CD14-positive monocyte (primary cell): ENCODE data around the gene SLC12A6. TPM values are rescaled to one million over a fixed set of nuclear protein-coding genes. Genes with fewer than 3 reads are reported as not detected.

Experiments used
- DNase-seq, 3 donors: peaks; one replicate each; pipeline ENCODE4 v3.0.0-alpha.2; 2011 to 2022
- H2AFZ ChIP-seq: 2 replicates; pipeline ENCODE4 v1.6.0; 2012; ENCODE audit warnings: mild to moderate bottlenecking, low read depth, low read length, inconsistent platforms; ENCODE audit not compliant: insufficient read depth, poor library complexity, severe bottlenecking
- H3K27ac ChIP-seq, 2 donors: 1 replicate in 1 of 2; 2 replicates in 1 of 2; pipeline ENCODE4 v1.5.1; 2012 to 2013; ENCODE audit warnings: low read length in 2 of 2, control low read depth in 1 of 2, inconsistent platforms in 1 of 2, low read depth in 1 of 2, mild to moderate bottlenecking in 1 of 2
- H3K27me3 ChIP-seq, 2 donors: one replicate each; pipeline versions ENCODE4 v1.6.0 to v1.6.1; 2011 to 2013; ENCODE audit warnings: low read length in 2 of 2; ENCODE audit not compliant: control insufficient read depth in 2 of 2, insufficient read depth in 2 of 2
- H3K36me3 ChIP-seq, 2 donors: replicated peaks in 1 of 2; 1 replicate in 1 of 2; 2 replicates in 1 of 2; pipeline versions ENCODE4 v1.5.1 to v1.6.1; 2012 to 2013; ENCODE audit warnings: low read length in 2 of 2, control low read depth in 1 of 2, inconsistent platforms in 1 of 2, mild to moderate bottlenecking in 1 of 2; ENCODE audit not compliant: insufficient read depth in 2 of 2, control insufficient read depth in 1 of 2
- H3K4me1 ChIP-seq, 2 donors: 1 replicate in 1 of 2; 2 replicates in 1 of 2; pipeline versions ENCODE4 v1.5.1 to v1.6.1; 2012 to 2013; ENCODE audit warnings: low read length in 2 of 2, control low read depth in 1 of 2, inconsistent platforms in 1 of 2, mild to moderate bottlenecking in 1 of 2, moderate library complexity in 1 of 2; ENCODE audit not compliant: insufficient read depth in 2 of 2, control insufficient read depth in 1 of 2
- H3K4me2 ChIP-seq: replicated peaks from 2 replicates; pipeline ENCODE3; 2012; ENCODE audit warnings: low read length, moderate library complexity, mild to moderate bottlenecking; ENCODE audit not compliant: poor library complexity, severe bottlenecking; ENCODE audit errors: extremely low read depth
- H3K4me3 ChIP-seq, 3 experiments: fragments of 200-600 bp in 1 of 3; sonication (generic) in 1 of 3; replicated peaks in 1 of 3; 1 replicate in 2 of 3; 2 replicates in 1 of 3; pipeline ENCODE4 v1.5.1; 2011 to 2013; ENCODE audit warnings: low read length in 3 of 3, mild to moderate bottlenecking in 3 of 3, control low read depth in 2 of 3, low read depth in 2 of 3, inconsistent platforms in 1 of 3, moderate library complexity in 1 of 3
- H3K79me2 ChIP-seq: 2 replicates; pipeline ENCODE4 v1.6.0; 2012; ENCODE audit warnings: mild to moderate bottlenecking, control low read depth, inconsistent platforms, low read length, moderate library complexity; ENCODE audit not compliant: insufficient read depth
- H3K9ac ChIP-seq: 2 replicates; pipeline ENCODE4 v1.6.0; 2017; ENCODE audit warnings: low read length, mild to moderate bottlenecking; ENCODE audit not compliant: insufficient read depth, poor library complexity, severe bottlenecking
- H3K9me3 ChIP-seq, 2 donors: replicated peaks in 1 of 2; 1 replicate in 1 of 2; 2 replicates in 1 of 2; pipeline versions ENCODE4 v1.5.1 to v1.6.1; 2012 to 2013; ENCODE audit warnings: low read length in 2 of 2, control low read depth in 1 of 2; ENCODE audit not compliant: control insufficient read depth in 1 of 2, insufficient read depth in 1 of 2
- H4K20me1 ChIP-seq: 2 replicates; pipeline ENCODE4 v1.6.0; 2012; ENCODE audit warnings: mild to moderate bottlenecking, low read length, control low read depth, moderate library complexity; ENCODE audit not compliant: insufficient read depth
- H3K27ac Mint-ChIP-seq, 7 donors: one replicate each; pipeline ENCODE4 v1.8.0; 2020; ENCODE audit warnings: mild to moderate bottlenecking in 7 of 7, mixed read lengths in 7 of 7, moderate library complexity in 6 of 7, inconsistent platforms in 2 of 7
- H3K27me3 Mint-ChIP-seq, 3 donors: one replicate each; pipeline ENCODE4 v1.8.0; 2021 to 2022; ENCODE audit warnings: low read depth in 3 of 3, mild to moderate bottlenecking in 3 of 3, mixed read lengths in 3 of 3, moderate library complexity in 3 of 3, inconsistent platforms in 1 of 3
- H3K36me3 Mint-ChIP-seq, 2 donors: one replicate each; pipeline ENCODE4 v1.8.0; 2020; ENCODE audit warnings: mixed read lengths in 2 of 2, inconsistent platforms in 1 of 2, mild to moderate bottlenecking in 1 of 2
- H3K4me1 Mint-ChIP-seq: one replicate; pipeline ENCODE4 v1.8.0; 2020; ENCODE audit warnings: mild to moderate bottlenecking, mixed read lengths
- H3K4me3 Mint-ChIP-seq, 2 donors: one replicate each; pipeline ENCODE4 v1.8.0; 2020; ENCODE audit warnings: mild to moderate bottlenecking in 2 of 2, mixed read lengths in 2 of 2, moderate library complexity in 1 of 2
- H3K9me3 Mint-ChIP-seq, 7 donors: one replicate each; pipeline ENCODE4 v1.8.0; 2020 to 2022; ENCODE audit warnings: mixed read lengths in 7 of 7, mild to moderate bottlenecking in 6 of 7, moderate library complexity in 6 of 7, inconsistent platforms in 2 of 7
- CTCF ChIP-seq: fragments of 200-600 bp; IDR thresholded peaks from one replicate; pipeline ENCODE4 v1.8.0; 2022; ENCODE audit warnings: antibody characterized with exemption, mild to moderate bottlenecking
- WGBS: methylation state at CpG from one replicate; pipeline ENCODE4 v1.1.5; 2013; ENCODE audit warnings: missing lambda C conversion rate; ENCODE audit not compliant: insufficient coverage; 5-methylcytosine and 5-hydroxymethylcytosine counted together
- intact Hi-C, 2 donors: fragments of 100-400 bp; cut with micrococcal nuclease; formaldehyde crosslinking; loops; one replicate each; pipeline versions ENCODE4 v1.15.0 to v1.15.1; 2023
- polyA plus RNA-seq, 3 donors: library from polyadenylated mRNA; depleted of rRNA in 1 of 3; unstranded in 2 of 3; stranded (reverse) in 1 of 3; fragments of 300-500 nt in 2 of 3; fragments of >200 nt in 1 of 3; fragmentation: Illumina TruSeq in 2 of 3; gene quantifications; 1 replicate in 2 of 3; 2 replicates in 1 of 3; pipeline ENCODE4 v1.2.3, GENCODE V29; 2012 to 2021

Gene SLC12A6
- polyA plus RNA-seq, 3 donors = 5.4 to 80.0 (median 8.0) TPM

- peaks cover 0 to 3% (median 2%) of the 10 kb centered on the region in 3 donors for H3K27me3 Mint-ChIP-seq
- Histone ChIP-seq H3K4me3 (no peak overlapping the region), H2AFZ (no peak overlapping the region), H3K36me3 (no peaks in the 10 kb centered on the region), H3K9me3 (no peaks in the 10 kb centered on the region), H3K4me2 (no peak overlapping the region), H3K79me2 (no peaks in the 10 kb centered on the region), H3K4me1 (no peaks in the 10 kb centered on the region), H3K27ac (no peak overlapping the region), H4K20me1 (no peaks in the 10 kb centered on the region), H3K27me3 (no peaks in the 10 kb centered on the region), H3K9ac (no peak overlapping the region)
- no CpG with 5 or more reads among the region's 7 CpGs for WGBS
- H3K4me3 Mint-ChIP-seq = no peak overlapping the region
- H3K27ac Mint-ChIP-seq = no peak overlapping the region
- TF ChIP-seq CTCF = no peak
- H3K9me3 Mint-ChIP-seq = peaks cover 0 to 2% (median 0%) of the 10 kb centered on the region in 7 donors
- intact Hi-C loops = no loop called here
- no peak for DNase-seq
- no peaks in the 10 kb centered on the region for H3K36me3 Mint-ChIP-seq
- H3K4me1 Mint-ChIP-seq = no peaks in the 10 kb centered on the region
These were observed 119.9 kb downstream of the SLC12A6 start for GRCh38 chr15:34217587-34218225.

GRCh38 chr15:34216527-34217270 is 120.9 kb downstream of the SLC12A6 start:
- Mint-ChIP-seq H3K4me1 (no peaks in the 10 kb centered on the region), H3K36me3 (no peaks in the 10 kb centered on the region), H3K9me3 (peaks cover 0 to 2% (median 0%) of the 10 kb centered on the region in 7 donors), H3K27ac (no peak overlapping the region), H3K27me3 (peaks cover 0 to 4% (median 2%) of the 10 kb centered on the region in 3 donors), H3K4me3 (no peak overlapping the region)
- intact Hi-C loops = no loop called here
- Histone ChIP-seq H3K4me1 (no peaks in the 10 kb centered on the region), H3K4me3 (no peak overlapping the region), H3K27ac (no peak overlapping the region), H3K79me2 (no peaks in the 10 kb centered on the region), H2AFZ (no peak overlapping the region), H3K36me3 (no peaks in the 10 kb centered on the region), H3K4me2 (no peak overlapping the region), H4K20me1 (no peaks in the 10 kb centered on the region), H3K27me3 (no peaks in the 10 kb centered on the region), H3K9me3 (no peaks in the 10 kb centered on the region), H3K9ac (no peak overlapping the region)
- DNase-seq = no peak
- TF ChIP-seq CTCF = no peak
